CD4-positive, alpha-beta T cell treated with Interleukin-1 beta for 1 hour (primary cell): Measurements from ENCODE around the gene PCED1B.
"Not testable (repeated sequence)": the region's sequence is repeated elsewhere in the genome, so short reads cannot be mapped to it uniquely, and the experiment has no call there.

ENCODE experiments used
- DNase-seq, 2 donors: peaks; one replicate each; pipeline ENCODE4 v3.0.0-alpha.2; 2020 to 2022

PCED1B gene

DNA sequence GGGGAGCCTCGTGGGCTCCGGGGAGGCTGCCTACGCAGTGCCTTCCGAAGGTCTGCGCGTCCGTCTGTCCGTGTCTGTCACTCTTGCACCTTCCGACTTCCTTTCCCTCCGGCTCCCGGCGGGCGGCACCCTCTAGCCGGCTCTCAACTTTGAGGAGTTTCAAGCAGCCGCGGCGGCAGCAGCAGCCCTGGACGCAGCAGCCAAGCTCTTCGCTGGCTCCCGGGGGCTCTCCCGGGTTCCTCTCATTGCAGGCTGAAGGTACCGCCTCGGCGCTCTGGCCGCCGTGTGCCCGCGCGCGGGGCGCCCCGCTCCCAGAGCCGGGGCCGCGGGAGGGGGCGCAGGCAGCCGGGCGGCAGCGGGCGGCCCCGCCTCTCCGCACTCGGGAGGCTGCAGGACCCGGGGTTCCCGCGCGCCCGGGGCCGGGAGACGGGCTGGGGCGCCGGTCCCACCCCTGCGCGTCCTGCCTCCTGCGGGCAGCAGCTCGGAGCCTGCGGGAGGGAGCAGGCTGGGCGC lies at the start of gene PCED1B, which contains the start of gene AMIGO2:
TSS of gene PCED1B (plus strand) at position 154 of the 513 bp plus-strand sequence. CDS start 155,443 bp downstream, outside the sequence.
TSS of gene AMIGO2 (minus strand) at position 492 of the 513 bp plus-strand sequence. CDS start 957 bp downstream, outside the sequence.
- DNase-seq, result peak; percentile 59 to 61

GRCh38 chr12:47029903-47030302 lies 49.5 kb upstream of the PCED1B start:
- no peak for DNase-seq

DNA sequence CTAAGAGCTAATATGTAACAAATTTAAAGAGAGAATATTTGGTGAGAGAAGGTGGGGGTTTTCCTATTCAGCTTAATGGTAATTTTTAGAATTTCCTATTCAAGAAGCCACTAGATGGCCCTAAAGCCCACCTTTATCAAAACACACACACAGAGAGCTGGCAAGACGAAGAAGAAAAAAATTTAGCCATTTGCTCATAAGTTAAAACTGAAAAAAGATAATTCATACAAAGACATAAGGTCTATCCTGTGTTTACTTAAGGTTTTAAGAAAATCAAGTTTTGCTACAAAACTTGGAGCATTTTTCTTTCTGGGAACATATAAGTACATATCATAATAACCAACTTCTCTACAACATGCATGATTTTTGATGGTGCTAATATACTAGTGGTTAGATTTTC lies 46.8 kb upstream of the PCED1B start:
- peak; percentile 6 to 74 for DNase-seq

GRCh38 chr12:47033081-47033480 lies 46.3 kb upstream of the PCED1B start:
- DNase-seq, result no peak

DNA sequence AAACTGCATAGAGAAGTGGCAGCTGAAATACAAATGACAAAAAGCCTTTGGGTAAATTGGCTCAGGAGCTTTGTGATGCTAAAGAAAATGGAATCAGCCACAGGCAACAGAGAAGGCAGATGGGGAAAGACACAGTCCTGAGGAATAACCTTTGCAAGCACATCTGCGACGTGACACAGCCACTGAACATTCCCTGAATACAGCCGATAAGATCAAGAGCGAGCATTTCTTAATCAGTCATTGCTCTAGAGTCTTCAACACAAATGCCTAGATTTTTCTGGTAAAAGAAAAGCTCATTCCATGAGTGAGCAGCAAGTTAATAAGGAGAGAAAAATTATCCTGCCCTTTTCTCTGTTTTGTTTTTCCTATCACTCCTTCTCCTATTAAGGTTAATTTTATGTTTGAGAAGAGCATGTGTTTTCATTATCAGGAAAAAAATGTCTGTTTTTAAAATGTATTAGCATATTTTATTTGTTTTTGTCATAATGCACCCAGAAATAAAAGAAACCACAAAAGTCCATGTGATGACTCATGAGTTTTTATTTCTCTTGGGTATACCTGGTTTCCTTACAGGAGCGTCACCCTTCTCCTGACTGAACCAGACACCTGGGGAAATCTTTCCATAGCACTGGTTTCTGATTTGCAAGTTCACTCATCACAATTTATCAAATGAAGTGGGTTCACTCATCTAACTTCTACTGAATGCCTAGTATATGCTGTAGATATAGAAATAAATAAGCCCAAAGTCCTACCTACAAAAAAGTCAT lies 45.4 kb upstream of the PCED1B start:
- DNase-seq, result no peak

DNA sequence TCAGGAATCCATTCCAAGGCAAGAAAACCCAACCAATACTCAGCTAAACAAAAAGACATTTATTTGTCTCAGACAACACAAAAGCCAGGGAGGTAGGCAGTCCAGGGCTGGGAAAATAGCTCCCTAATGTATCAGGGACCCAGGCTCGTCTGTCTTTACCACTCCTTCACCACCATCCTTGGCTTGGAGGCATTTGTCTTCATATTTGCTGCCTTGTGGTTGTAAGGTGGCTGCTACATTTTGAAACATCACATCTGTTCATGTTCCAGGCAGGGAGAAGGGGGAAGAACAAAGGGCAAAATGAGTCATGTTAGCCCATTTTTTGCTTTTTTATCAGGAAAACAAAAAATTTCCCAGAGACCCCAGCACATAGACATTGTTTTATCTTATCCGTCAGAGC lies 44.8 kb upstream of the PCED1B start:
- DNase-seq, result no peak

GRCh38 chr12:47035484-47035883 lies 43.9 kb upstream of the PCED1B start:
- no peak for DNase-seq

- DNase-seq, result no peak
These were observed 41.1 kb upstream of the PCED1B start for GRCh38 chr12:47038270-47038748.

GRCh38 chr12:47039079-47039478 lies 40.3 kb upstream of the PCED1B start:
- no peak for DNase-seq

- DNase-seq, result no peak
These were observed 39.7 kb upstream of the PCED1B start for GRCh38 chr12:47039756-47040155.

DNA sequence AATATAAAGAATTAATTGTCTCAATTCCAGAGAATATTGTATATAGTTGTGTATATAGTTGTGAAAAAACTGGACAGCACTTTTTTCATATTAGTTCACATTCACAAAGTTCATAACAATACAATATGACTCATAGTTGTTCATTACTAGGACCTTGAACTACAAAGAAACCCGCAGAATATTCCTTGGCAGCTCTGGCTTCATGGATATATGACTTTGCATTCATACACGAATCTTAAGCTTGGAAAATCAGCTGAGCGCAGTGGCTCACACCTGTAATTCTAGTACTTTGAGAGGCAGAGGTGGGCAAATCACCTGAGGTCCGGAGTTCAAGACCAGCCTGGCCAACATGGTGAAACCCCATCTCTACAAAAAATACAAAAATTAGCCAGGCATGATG lies 38.1 kb upstream of the PCED1B start:
- DNase-seq, result no peak

- no peak for DNase-seq
These were observed 30.9 kb upstream of the PCED1B start for GRCh38 chr12:47048541-47048940.

DNA sequence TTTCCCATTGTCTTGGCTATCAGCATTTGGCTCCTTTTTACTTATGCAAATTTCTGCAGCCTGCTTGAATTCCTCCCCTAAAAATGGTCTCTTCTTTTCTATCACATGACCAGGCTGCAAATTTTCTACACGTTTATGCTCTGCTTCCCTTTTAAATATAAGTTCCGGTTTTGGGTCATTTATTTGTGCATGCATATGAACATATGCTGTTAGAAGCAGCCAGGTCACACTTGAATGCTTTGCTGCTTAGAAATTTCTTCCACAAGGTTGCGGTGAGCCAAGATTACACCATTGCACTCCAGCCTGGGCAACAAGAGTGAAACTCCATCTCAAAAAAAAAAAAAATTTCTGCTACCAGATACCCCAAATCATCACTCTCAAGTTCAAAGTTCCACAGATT lies 28.1 kb upstream of the PCED1B start:
- not testable (repeated sequence) for DNase-seq

GRCh38 chr12:47052274-47052673 lies 27.1 kb upstream of the PCED1B start:
- DNase-seq, result no peak

- no peak for DNase-seq
These were observed 25.5 kb upstream of the PCED1B start for GRCh38 chr12:47053961-47054360.

DNA sequence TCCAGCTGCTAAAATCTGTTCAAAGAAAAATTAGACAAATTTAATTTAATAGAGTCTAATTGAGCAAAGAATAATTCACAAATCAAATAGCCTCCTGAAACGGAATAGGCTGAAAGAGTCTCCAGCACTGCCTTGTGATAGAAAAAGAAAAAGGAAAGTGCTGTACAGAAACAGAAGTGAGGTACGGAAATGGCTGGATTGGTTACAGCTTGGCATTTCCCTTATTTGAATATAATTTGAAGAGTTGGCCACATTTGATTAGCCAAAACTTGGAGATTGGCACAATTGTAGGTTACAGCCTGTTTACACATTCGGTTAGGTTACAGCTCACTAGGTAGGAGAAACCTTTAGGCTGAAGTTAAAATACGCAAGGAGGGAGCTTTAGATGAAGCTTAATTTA lies 24.8 kb upstream of the PCED1B start:
- no peak for DNase-seq

GRCh38 chr12:47055856-47056255 lies 23.6 kb upstream of the PCED1B start:
- DNase-seq, result not testable (repeated sequence)

GRCh38 chr12:47056944-47057343 lies 22.5 kb upstream of the PCED1B start:
- DNase-seq, result not testable (repeated sequence)

DNA sequence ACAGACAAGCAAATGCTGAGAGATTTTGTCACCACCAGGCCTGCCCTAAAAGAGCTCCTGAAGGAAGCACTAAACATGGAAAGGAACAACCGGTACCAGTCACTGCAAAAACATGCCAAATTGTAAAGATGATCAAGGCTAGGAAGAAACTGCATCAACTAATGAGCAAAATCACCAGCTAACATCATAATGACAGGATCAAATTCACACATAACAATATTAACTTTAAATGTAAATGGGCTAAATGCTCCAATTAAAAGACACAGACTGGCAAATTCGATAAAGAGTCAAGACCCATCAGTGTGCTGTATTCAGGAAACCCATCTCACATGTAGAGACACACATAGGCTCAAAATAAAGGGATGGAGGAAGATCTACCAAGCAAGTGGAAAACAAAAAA lies 20.8 kb upstream of the PCED1B start:
- not testable (repeated sequence) for DNase-seq

- DNase-seq, result no peak
These were observed 13.9 kb upstream of the PCED1B start for GRCh38 chr12:47065546-47065945.

DNA sequence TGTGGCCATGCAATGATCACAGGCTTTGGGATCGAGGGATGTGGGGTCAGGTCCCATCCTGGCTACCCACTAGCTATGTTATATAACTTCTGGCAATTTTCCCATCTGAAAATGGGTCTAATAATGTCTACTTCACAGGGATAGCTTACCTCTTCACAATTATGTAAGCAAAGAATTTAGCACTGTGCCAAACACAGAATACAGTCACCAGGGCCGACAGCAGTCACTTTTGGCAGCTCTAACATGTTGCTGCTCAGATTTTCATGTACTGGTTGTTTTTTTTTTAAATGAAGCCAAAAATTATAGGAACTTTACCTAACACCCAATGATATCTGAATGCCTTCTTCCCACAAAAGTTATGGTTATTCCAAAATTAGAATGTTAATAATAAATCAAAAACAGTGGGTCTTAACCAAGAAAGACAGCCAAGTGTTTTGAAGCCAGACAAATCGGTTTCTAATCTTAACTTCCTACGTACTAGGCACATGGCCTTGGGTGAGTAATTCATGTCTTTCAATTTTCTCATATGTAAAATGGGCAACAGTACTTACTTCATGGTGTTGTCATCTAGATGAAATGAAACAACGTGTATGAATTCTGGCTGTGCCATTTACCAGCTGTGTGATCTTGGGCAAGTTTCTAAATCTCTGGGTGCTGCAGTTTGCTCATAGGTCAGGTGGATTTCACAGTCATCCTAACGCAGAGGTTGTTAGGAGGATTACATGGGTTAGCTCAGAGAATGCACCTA lies 13.0 kb upstream of the PCED1B start:
- no peak for DNase-seq

DNA sequence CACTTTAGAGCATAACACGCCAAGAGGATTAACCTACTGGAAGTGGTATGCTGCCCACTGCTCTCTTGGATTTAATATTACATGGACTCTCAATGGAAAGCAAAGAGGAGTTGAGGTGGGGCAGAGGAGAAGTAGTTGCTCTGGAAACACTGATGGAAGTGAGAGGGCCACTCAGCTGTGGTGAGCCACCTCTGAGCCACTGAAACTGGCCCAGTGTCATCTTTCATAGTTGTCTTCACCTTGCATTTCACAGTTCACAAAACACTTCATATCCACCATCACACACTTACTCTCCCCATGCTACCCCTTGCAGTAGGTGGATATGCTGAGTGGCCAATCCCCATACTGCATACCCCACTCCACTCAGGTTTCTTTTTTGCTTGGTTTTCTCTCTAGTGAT lies 12.2 kb upstream of the PCED1B start:
- DNase-seq, result no peak

GRCh38 chr12:47067771-47068431 lies 11.5 kb upstream of the PCED1B start:
- no peak for DNase-seq
